DOHH2 (cell line): ENCODE results near the gene TNPO1.

Source experiments
- CTCF ChIP-seq: fragments of 200-600 bp; sonication (generic); IDR thresholded peaks from one replicate; pipeline ENCODE4 v1.5.1; 2014; ENCODE audit warnings: antibody characterized with exemption, mild to moderate bottlenecking, low read depth, low read length; ENCODE audit not compliant: poor library complexity, severe bottlenecking
- EZH2phosphoT487 ChIP-seq: fragments of 200-600 bp; sonication (generic); IDR thresholded peaks from 2 replicates; pipeline ENCODE4 v1.6.1; 2017; ENCODE audit warnings: borderline replicate concordance, mild to moderate bottlenecking, antibody characterized with exemption, low read length, moderate library complexity, mixed read lengths

DNA sequence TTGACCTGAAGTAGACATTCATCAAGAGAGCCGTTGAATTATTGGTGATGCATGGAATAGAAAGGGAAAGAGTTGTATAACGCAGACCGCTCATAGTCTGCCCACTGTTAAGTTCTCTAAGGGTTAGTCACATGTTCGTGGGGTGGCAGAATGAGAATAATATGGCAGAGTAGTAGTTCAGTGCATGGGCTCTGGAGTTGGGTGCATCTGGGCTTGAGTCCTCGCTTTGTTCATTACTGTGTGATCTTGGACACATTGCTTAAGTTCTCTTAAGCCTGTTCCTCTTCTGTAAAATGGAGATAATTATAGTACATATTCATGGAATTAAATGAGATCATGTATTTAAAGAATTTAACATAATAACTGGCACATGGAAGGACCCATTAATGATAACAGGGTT lies 23.6 kb downstream of the TNPO1 start:
- TF ChIP-seq CTCF = no peak
- no peak for TF ChIP-seq EZH2phosphoT487
